PC-3 (cell line): ENCODE data around the gene IFNAR1. TPM values are rescaled to one million over a fixed set of nuclear protein-coding genes. Genes with fewer than 3 reads are reported as not detected.

Source experiments
- ATAC-seq: fragments of 200-7000 bp; cut with Tn5 transposase; 2 replicates; pipeline ENCODE4 v1.9.1; 2020; ENCODE audit warnings: mild to moderate bottlenecking, moderate library complexity
- BruUV-seq: library from RNA; stranded (reverse); fragments of 400-500 nt; replicated peaks from 2 replicates; lab custom pipeline; 2021; lab: Mats Ljungman, UMichigan
- CTCF ChIA-PET: fragments of 300-600 bp; sonication (Branson Sonifier 250); formaldehyde crosslinking; loops from one replicate; lab custom pipeline; 2022; ENCODE audit warnings: antibody characterized with exemption; lab: Charles Lee
- POLR2A ChIA-PET: fragments of 300-600 bp; sonication (Branson Sonifier 250); formaldehyde crosslinking; loops from one replicate; lab custom pipeline; 2022; ENCODE audit warnings: antibody characterized with exemption; ENCODE audit not compliant: unreplicated experiment; lab: Charles Lee
- DNase-seq: peaks from one replicate; pipeline ENCODE4 v3.0.0-alpha.2; 2015
- H2AFZ ChIP-seq: fragments of 300-600 bp; sonication (generic); 2 replicates; pipeline ENCODE4 v1.6.0; 2016; ENCODE audit warnings: antibody characterized with exemption, low read length
- H3F3A ChIP-seq: fragments of 300-600 bp; sonication (generic); one replicate; pipeline ENCODE4 v1.6.0; 2017; ENCODE audit warnings: antibody characterized with exemption, low read length, control low read depth, mild to moderate bottlenecking; ENCODE audit not compliant: unreplicated experiment
- H3K27ac ChIP-seq: fragments of 300-600 bp; sonication (generic); 2 replicates; pipeline ENCODE4 v1.5.1; 2016; ENCODE audit warnings: mild to moderate bottlenecking, low read length
- H3K27me3 ChIP-seq: fragments of 300-600 bp; sonication (generic); 2 replicates; pipeline ENCODE4 v1.6.1; 2016; ENCODE audit warnings: low read length, mixed read lengths
- H3K36me3 ChIP-seq: fragments of 300-600 bp; sonication (generic); 2 replicates; pipeline ENCODE4 v1.6.1; 2016; ENCODE audit warnings: low read depth, mixed run types, low read length, mixed read lengths
- H3K4me1 ChIP-seq: fragments of 300-600 bp; sonication (generic); 2 replicates; pipeline ENCODE4 v1.5.1; 2016; ENCODE audit warnings: low read length; ENCODE audit not compliant: insufficient read depth
- H3K4me2 ChIP-seq: fragments of 300-600 bp; sonication (generic); 2 replicates; pipeline ENCODE4 v1.6.0; 2016; ENCODE audit warnings: low read length
- H3K4me3 ChIP-seq: fragments of 300-600 bp; sonication (generic); 2 replicates; pipeline ENCODE4 v1.5.1; 2016; ENCODE audit warnings: mild to moderate bottlenecking, low read length, mixed read lengths
- H3K79me2 ChIP-seq: fragments of 300-600 bp; sonication (generic); 2 replicates; pipeline ENCODE4 v1.6.1; 2017; ENCODE audit warnings: low read length, mixed read lengths
- H3K9ac ChIP-seq: fragments of 300-600 bp; sonication (generic); 2 replicates; pipeline ENCODE4 v1.6.0; 2016; ENCODE audit warnings: mild to moderate bottlenecking, low read length
- H3K9me2 ChIP-seq: fragments of 300-600 bp; sonication (generic); replicated peaks from 2 replicates; pipeline ENCODE4 v1.6.1; 2016; ENCODE audit warnings: mixed run types, low read length, mixed read lengths
- H3K9me3 ChIP-seq: fragments of 300-600 bp; sonication (generic); 2 replicates; pipeline ENCODE4 v1.6.1; 2016; ENCODE audit warnings: low read length, mixed read lengths
- H4K20me1 ChIP-seq: fragments of 300-600 bp; sonication (generic); 2 replicates; pipeline ENCODE4 v1.6.1; 2016; ENCODE audit warnings: low read length, mixed read lengths
- CTCF ChIP-seq: fragments of 300-600 bp; sonication (generic); conservative IDR thresholded peaks from 2 replicates; pipeline ENCODE4 v1.5.1; 2017; ENCODE audit warnings: antibody characterized with exemption, low read depth, mild to moderate bottlenecking, low read length
- EZH2 ChIP-seq: fragments of 300-600 bp; sonication (generic); IDR thresholded peaks from one replicate; pipeline ENCODE4 v1.6.1; 2017; ENCODE audit warnings: antibody characterized with exemption, mild to moderate bottlenecking, low read length; ENCODE audit not compliant: unreplicated experiment
- EZH2phosphoT487 ChIP-seq: fragments of 300-600 bp; sonication (generic); IDR thresholded peaks from 2 replicates; pipeline ENCODE4 v1.6.1; 2018; ENCODE audit warnings: mild to moderate bottlenecking, antibody characterized with exemption, low read length, borderline replicate concordance
- intact Hi-C: fragments of 100-400 bp; cut with micrococcal nuclease; formaldehyde crosslinking; loops from 2 replicates; pipeline ENCODE4 v1.9.0; 2023
- total RNA-seq: library from RNA; depleted of rRNA; stranded (reverse); fragments of >200 nt; gene quantifications from 2 replicates; pipeline ENCODE4 v1.2.3, GENCODE V29; 2014

The IFNAR1 gene
- total RNA-seq, 1 experiment from 2014 or later: 13.2 TPM

DNA sequence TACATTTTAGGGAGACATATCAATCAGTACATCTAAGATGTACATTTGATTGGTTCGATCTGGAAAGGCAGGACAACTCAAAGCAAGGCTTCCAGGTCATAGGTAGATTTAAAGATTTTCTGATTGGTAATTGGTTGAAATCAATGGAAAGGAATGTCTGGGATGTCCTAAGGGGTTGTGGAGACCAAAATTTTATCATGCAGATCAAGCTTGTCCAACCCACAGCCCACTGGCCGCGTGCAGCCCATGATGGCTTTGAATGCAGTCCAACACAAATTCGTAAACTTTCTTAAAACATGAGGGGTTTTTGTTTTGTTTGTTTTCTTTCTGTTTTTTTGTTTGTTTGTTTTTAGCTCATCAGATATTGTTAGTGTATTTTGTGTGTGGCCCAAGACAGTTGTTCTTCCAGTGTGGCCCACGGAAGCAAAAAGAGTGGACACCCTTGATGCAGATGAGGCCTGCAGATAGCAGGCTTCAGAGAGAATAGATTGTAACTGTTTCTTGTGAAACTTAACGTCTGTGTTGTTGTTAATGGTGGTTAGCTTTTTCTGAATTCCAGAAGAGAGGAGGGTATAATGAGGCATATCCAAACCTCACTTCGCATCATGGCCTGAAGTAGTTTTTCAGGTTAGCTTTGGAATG lies 3.1 kb downstream of the IFNAR1 start:
- Histone ChIP-seq H3K27me3 (no peaks in the 10 kb centered on the region), H3K27ac (no peak overlapping the region), H3K9me2 (no peaks in the 10 kb centered on the region), H2AFZ (no peak overlapping the region), H3K9me3 (no peaks in the 10 kb centered on the region; the same call in 1 of the 2 replicates), H3K9ac (no peak overlapping the region), H3K4me2 (peak overlapping the region; percentile 97; the same call in 1 of the 2 replicates), H3F3A (no peaks in the 10 kb centered on the region), H3K4me3 (no peak overlapping the region), H3K36me3 (peaks cover 7% of the 10 kb centered on the region; the same call in 1 of the 2 replicates), H3K4me1 (peaks cover 7% of the 10 kb centered on the region; the same call in 1 of the 2 replicates), H3K79me2 (peaks cover 67% of the 10 kb centered on the region), H4K20me1 (no peaks in the 10 kb centered on the region)
- BruUV-seq: no TSS peak
- ChIA-PET POLR2A (no interaction called here), CTCF (no interaction called here)
- ATAC-seq (no peak), DNase-seq (no peak)
- no peak for TF ChIP-seq EZH2
- no peak for TF ChIP-seq EZH2phosphoT487
- no peak for TF ChIP-seq CTCF
- intact Hi-C loops: no loop called here

DNA sequence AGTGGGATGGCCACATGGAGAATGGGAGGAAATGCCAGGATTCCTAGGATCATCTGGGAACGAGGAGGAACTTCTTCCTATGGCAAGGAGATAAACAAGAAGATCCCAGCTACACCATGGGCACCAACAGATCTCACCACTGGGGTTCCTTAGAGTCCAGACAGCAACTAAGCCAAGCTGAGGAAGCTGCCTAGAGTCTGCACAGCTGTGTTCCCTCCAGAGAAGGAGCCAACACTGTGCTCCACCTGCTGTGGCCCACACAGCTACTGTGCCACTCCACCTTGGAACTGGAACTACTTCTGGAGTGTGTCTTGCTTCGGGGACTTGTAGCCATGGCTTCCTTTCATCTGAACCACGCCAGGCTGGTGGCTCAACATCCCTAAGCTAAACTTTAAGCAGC lies 6.0 kb downstream of the IFNAR1 start:
- Histone ChIP-seq H3K79me2 (peaks cover 75% of the 10 kb centered on the region), H3K27me3 (no peaks in the 10 kb centered on the region), H3F3A (no peaks in the 10 kb centered on the region), H3K9ac (no peak overlapping the region), H3K36me3 (peaks cover 9% of the 10 kb centered on the region; the same call in 1 of the 2 replicates), H3K9me3 (no peaks in the 10 kb centered on the region; the same call in 1 of the 2 replicates), H3K4me3 (no peak overlapping the region), H3K4me2 (no peak overlapping the region), H3K4me1 (peaks cover 5% of the 10 kb centered on the region; the same call in 1 of the 2 replicates), H2AFZ (no peak overlapping the region), H4K20me1 (no peaks in the 10 kb centered on the region), H3K9me2 (no peaks in the 10 kb centered on the region), H3K27ac (no peak overlapping the region)
- intact Hi-C loops: no loop called here
- ChIA-PET CTCF (interaction anchor here (0.5 kb wide), 1 partner anchor 31 kb away, joined by 11 read pairs; no protein-coding TSS in a partner anchor), POLR2A (no interaction called here)
- DNase-seq: no peak
- no TSS peak for BruUV-seq
- no peak for ATAC-seq
- TF ChIP-seq CTCF (no peak), EZH2phosphoT487 (no peak), EZH2 (no peak)

GRCh38 chr21:33332143-33332542 lies 7.4 kb downstream of the IFNAR1 start:
- no peaks in the 10 kb centered on the region for H3K4me1 ChIP-seq
- H2AFZ ChIP-seq: no peak overlapping the region
- H3K4me3 ChIP-seq: no peak overlapping the region
- H3K79me2 ChIP-seq: peaks cover 61% of the 10 kb centered on the region
- ChIA-PET CTCF (no interaction called here), POLR2A (interaction anchor here (0.6 kb wide), 1 partner anchor 130 kb away, joined by 10 read pairs; no protein-coding TSS in a partner anchor)
- intact Hi-C loops: no loop called here
- no peak for ATAC-seq
- H3K9me2 ChIP-seq: no peaks in the 10 kb centered on the region
- no peaks in the 10 kb centered on the region for H3K27me3 ChIP-seq
- no TSS peak for BruUV-seq
- DNase-seq: no peak
- H4K20me1 ChIP-seq: no peaks in the 10 kb centered on the region
- H3F3A ChIP-seq: no peaks in the 10 kb centered on the region
- no peak for TF ChIP-seq CTCF
- no peak for TF ChIP-seq EZH2
- no peak for TF ChIP-seq EZH2phosphoT487
- H3K9me3 ChIP-seq: no peaks in the 10 kb centered on the region; the same call in 1 of the 2 replicates
- H3K36me3 ChIP-seq: peaks cover 9% of the 10 kb centered on the region; the same call in 1 of the 2 replicates
- no peak overlapping the region for H3K9ac ChIP-seq
- no peak overlapping the region for H3K4me2 ChIP-seq
- no peak overlapping the region for H3K27ac ChIP-seq
